CD14-positive monocyte (primary cell): ENCODE data around the gene C20orf204. TPM values are rescaled to one million over a fixed set of nuclear protein-coding genes. Genes with fewer than 3 reads are reported as not detected.

Experiments used
- DNase-seq, 3 donors: peaks; one replicate each; pipeline ENCODE4 v3.0.0-alpha.2; 2011 to 2022
- H2AFZ ChIP-seq: 2 replicates; pipeline ENCODE4 v1.6.0; 2012; ENCODE audit warnings: mild to moderate bottlenecking, low read depth, low read length, inconsistent platforms; ENCODE audit not compliant: insufficient read depth, poor library complexity, severe bottlenecking
- H3K27ac ChIP-seq, 2 donors: 1 replicate in 1 of 2; 2 replicates in 1 of 2; pipeline ENCODE4 v1.5.1; 2012 to 2013; ENCODE audit warnings: low read length in 2 of 2, control low read depth in 1 of 2, inconsistent platforms in 1 of 2, low read depth in 1 of 2, mild to moderate bottlenecking in 1 of 2
- H3K27me3 ChIP-seq, 2 donors: one replicate each; pipeline versions ENCODE4 v1.6.0 to v1.6.1; 2011 to 2013; ENCODE audit warnings: low read length in 2 of 2; ENCODE audit not compliant: control insufficient read depth in 2 of 2, insufficient read depth in 2 of 2
- H3K36me3 ChIP-seq, 2 donors: replicated peaks in 1 of 2; 1 replicate in 1 of 2; 2 replicates in 1 of 2; pipeline versions ENCODE4 v1.5.1 to v1.6.1; 2012 to 2013; ENCODE audit warnings: low read length in 2 of 2, control low read depth in 1 of 2, inconsistent platforms in 1 of 2, mild to moderate bottlenecking in 1 of 2; ENCODE audit not compliant: insufficient read depth in 2 of 2, control insufficient read depth in 1 of 2
- H3K4me1 ChIP-seq, 2 donors: 1 replicate in 1 of 2; 2 replicates in 1 of 2; pipeline versions ENCODE4 v1.5.1 to v1.6.1; 2012 to 2013; ENCODE audit warnings: low read length in 2 of 2, control low read depth in 1 of 2, inconsistent platforms in 1 of 2, mild to moderate bottlenecking in 1 of 2, moderate library complexity in 1 of 2; ENCODE audit not compliant: insufficient read depth in 2 of 2, control insufficient read depth in 1 of 2
- H3K4me2 ChIP-seq: replicated peaks from 2 replicates; pipeline ENCODE3; 2012; ENCODE audit warnings: low read length, moderate library complexity, mild to moderate bottlenecking; ENCODE audit not compliant: poor library complexity, severe bottlenecking; ENCODE audit errors: extremely low read depth
- H3K4me3 ChIP-seq, 3 experiments: fragments of 200-600 bp in 1 of 3; sonication (generic) in 1 of 3; replicated peaks in 1 of 3; 1 replicate in 2 of 3; 2 replicates in 1 of 3; pipeline ENCODE4 v1.5.1; 2011 to 2013; ENCODE audit warnings: low read length in 3 of 3, mild to moderate bottlenecking in 3 of 3, control low read depth in 2 of 3, low read depth in 2 of 3, inconsistent platforms in 1 of 3, moderate library complexity in 1 of 3
- H3K79me2 ChIP-seq: 2 replicates; pipeline ENCODE4 v1.6.0; 2012; ENCODE audit warnings: mild to moderate bottlenecking, control low read depth, inconsistent platforms, low read length, moderate library complexity; ENCODE audit not compliant: insufficient read depth
- H3K9ac ChIP-seq: 2 replicates; pipeline ENCODE4 v1.6.0; 2017; ENCODE audit warnings: low read length, mild to moderate bottlenecking; ENCODE audit not compliant: insufficient read depth, poor library complexity, severe bottlenecking
- H3K9me3 ChIP-seq, 2 donors: replicated peaks in 1 of 2; 1 replicate in 1 of 2; 2 replicates in 1 of 2; pipeline versions ENCODE4 v1.5.1 to v1.6.1; 2012 to 2013; ENCODE audit warnings: low read length in 2 of 2, control low read depth in 1 of 2; ENCODE audit not compliant: control insufficient read depth in 1 of 2, insufficient read depth in 1 of 2
- H4K20me1 ChIP-seq: 2 replicates; pipeline ENCODE4 v1.6.0; 2012; ENCODE audit warnings: mild to moderate bottlenecking, low read length, control low read depth, moderate library complexity; ENCODE audit not compliant: insufficient read depth
- H3K27ac Mint-ChIP-seq, 7 donors: one replicate each; pipeline ENCODE4 v1.8.0; 2020; ENCODE audit warnings: mild to moderate bottlenecking in 7 of 7, mixed read lengths in 7 of 7, moderate library complexity in 6 of 7, inconsistent platforms in 2 of 7
- H3K27me3 Mint-ChIP-seq, 3 donors: one replicate each; pipeline ENCODE4 v1.8.0; 2021 to 2022; ENCODE audit warnings: low read depth in 3 of 3, mild to moderate bottlenecking in 3 of 3, mixed read lengths in 3 of 3, moderate library complexity in 3 of 3, inconsistent platforms in 1 of 3
- H3K36me3 Mint-ChIP-seq, 2 donors: one replicate each; pipeline ENCODE4 v1.8.0; 2020; ENCODE audit warnings: mixed read lengths in 2 of 2, inconsistent platforms in 1 of 2, mild to moderate bottlenecking in 1 of 2
- H3K4me1 Mint-ChIP-seq: one replicate; pipeline ENCODE4 v1.8.0; 2020; ENCODE audit warnings: mild to moderate bottlenecking, mixed read lengths
- H3K4me3 Mint-ChIP-seq, 2 donors: one replicate each; pipeline ENCODE4 v1.8.0; 2020; ENCODE audit warnings: mild to moderate bottlenecking in 2 of 2, mixed read lengths in 2 of 2, moderate library complexity in 1 of 2
- H3K9me3 Mint-ChIP-seq, 7 donors: one replicate each; pipeline ENCODE4 v1.8.0; 2020 to 2022; ENCODE audit warnings: mixed read lengths in 7 of 7, mild to moderate bottlenecking in 6 of 7, moderate library complexity in 6 of 7, inconsistent platforms in 2 of 7
- CTCF ChIP-seq: fragments of 200-600 bp; IDR thresholded peaks from one replicate; pipeline ENCODE4 v1.8.0; 2022; ENCODE audit warnings: antibody characterized with exemption, mild to moderate bottlenecking
- WGBS: methylation state at CpG from one replicate; pipeline ENCODE4 v1.1.5; 2013; ENCODE audit warnings: missing lambda C conversion rate; ENCODE audit not compliant: insufficient coverage; 5-methylcytosine and 5-hydroxymethylcytosine counted together
- intact Hi-C, 2 donors: fragments of 100-400 bp; cut with micrococcal nuclease; formaldehyde crosslinking; loops; one replicate each; pipeline versions ENCODE4 v1.15.0 to v1.15.1; 2023
- polyA plus RNA-seq, 3 donors: library from polyadenylated mRNA; depleted of rRNA in 1 of 3; unstranded in 2 of 3; stranded (reverse) in 1 of 3; fragments of 300-500 nt in 2 of 3; fragments of >200 nt in 1 of 3; fragmentation: Illumina TruSeq in 2 of 3; gene quantifications; 1 replicate in 2 of 3; 2 replicates in 1 of 3; pipeline ENCODE4 v1.2.3, GENCODE V29; 2012 to 2021

The C20orf204 gene
- polyA plus RNA-seq, 3 donors: 0.20 TPM; not detected in 2

GRCh38 chr20:64069209-64069613 is 33.2 kb downstream of the C20orf204 start:
- Mint-ChIP-seq H3K4me3 (no peak overlapping the region), H3K4me1 (peaks cover 40% of the 10 kb centered on the region), H3K36me3 (peaks cover 16 to 24% of the 10 kb centered on the region in 2 donors), H3K9me3 (peaks cover 0 to 2% (median 0%) of the 10 kb centered on the region in 7 donors), H3K27ac (no peak overlapping the region), H3K27me3 (peaks cover 0 to 20% (median 12%) of the 10 kb centered on the region in 3 donors)
- Histone ChIP-seq H3K9me3 (no peaks in the 10 kb centered on the region), H3K9ac (no peak overlapping the region), H3K27me3 (no peaks in the 10 kb centered on the region), H2AFZ (no peak overlapping the region), H3K4me1 (peaks cover 16 to 39% of the 10 kb centered on the region in 2 donors), H3K79me2 (peaks cover 8% of the 10 kb centered on the region), H3K36me3 (peaks cover 22 to 25% of the 10 kb centered on the region in 2 donors), H3K4me2 (no peak overlapping the region), H3K27ac (no peak overlapping the region), H4K20me1 (peaks cover 64% of the 10 kb centered on the region), H3K4me3 (no peak overlapping the region)
- no peak for TF ChIP-seq CTCF
- intact Hi-C loops: loop anchor here in 1 of 2 donors (10.0 kb wide), 1 partner anchor 544 kb away; the partner anchor contains the start of gene PPDPF
- 86% methylated on average over 20 of the region's 20 CpGs for WGBS
- no peak for DNase-seq

GRCh38 chr20:64069614-64070243 is 33.7 kb downstream of the C20orf204 start:
- Mint-ChIP-seq H3K4me3 (no peak overlapping the region), H3K27ac (no peak overlapping the region), H3K36me3 (peaks cover 21 to 29% of the 10 kb centered on the region in 2 donors), H3K27me3 (peaks cover 0 to 15% (median 10%) of the 10 kb centered on the region in 3 donors), H3K4me1 (peaks cover 35% of the 10 kb centered on the region), H3K9me3 (peaks cover 0 to 2% (median 0%) of the 10 kb centered on the region in 7 donors)
- Histone ChIP-seq H3K27ac (no peak overlapping the region), H3K4me1 (peaks cover 12 to 39% of the 10 kb centered on the region in 2 donors), H3K9me3 (no peaks in the 10 kb centered on the region), H3K27me3 (no peaks in the 10 kb centered on the region), H4K20me1 (peaks cover 69% of the 10 kb centered on the region), H3K4me3 (no peak overlapping the region), H3K36me3 (peaks cover 27 to 30% of the 10 kb centered on the region in 2 donors), H3K79me2 (peaks cover 13% of the 10 kb centered on the region), H3K9ac (no peak overlapping the region), H2AFZ (no peak overlapping the region), H3K4me2 (no peak overlapping the region)
- intact Hi-C loops: loop anchor here in 1 of 2 donors (10.0 kb wide), 1 partner anchor 545 kb away; the partner anchor contains the start of gene PPDPF
- peak in 2 of 3 donors; percentile 42 to 52 for DNase-seq
- TF ChIP-seq CTCF: peak; percentile 98
- 54% methylated on average over 10 of the region's 14 CpGs for WGBS
